Measurements from ENCODE around the gene FARS2.

Gene FARS2

GRCh38 chr6:5599127-5599526 is 337.8 kb downstream of the FARS2 start:
- H3K27ac Mint-ChIP-seq, result no peak overlapping the region
- H3K9me3 Mint-ChIP-seq, result no peaks in the 10 kb centered on the region
- DNase-seq (ENCODE audit: low spot score), result no peak
- H3K36me3 Mint-ChIP-seq (ENCODE audit: low read depth), result no peaks in the 10 kb centered on the region
- H3K27me3 Mint-ChIP-seq (ENCODE audit: low read depth), result no peaks in the 10 kb centered on the region
- H3K4me3 Mint-ChIP-seq, result no peak overlapping the region
- H3K4me1 Mint-ChIP-seq (ENCODE audit: low read depth), result no peaks in the 10 kb centered on the region

- Mint-ChIP-seq H3K9me3 (no peaks in the 10 kb centered on the region), H3K27ac (no peak overlapping the region), H3K36me3 (ENCODE audit: low read depth) (no peaks in the 10 kb centered on the region), H3K4me1 (ENCODE audit: low read depth) (no peaks in the 10 kb centered on the region), H3K4me3 (no peak overlapping the region), H3K27me3 (ENCODE audit: low read depth) (no peaks in the 10 kb centered on the region)
- DNase-seq (ENCODE audit: low spot score), result no peak
These were observed 344.6 kb downstream of the FARS2 start for GRCh38 chr6:5605937-5606336.

- no peak overlapping the region for H3K4me3 Mint-ChIP-seq
- H3K27me3 Mint-ChIP-seq (ENCODE audit: low read depth), result no peaks in the 10 kb centered on the region
- no peaks in the 10 kb centered on the region for H3K4me1 Mint-ChIP-seq (ENCODE audit: low read depth)
- no peak overlapping the region for H3K27ac Mint-ChIP-seq
- H3K9me3 Mint-ChIP-seq, result no peaks in the 10 kb centered on the region
- no peak for DNase-seq (ENCODE audit: low spot score)
- H3K36me3 Mint-ChIP-seq (ENCODE audit: low read depth), result no peaks in the 10 kb centered on the region
These were observed 345.2 kb downstream of the FARS2 start for GRCh38 chr6:5606546-5606945.

- Mint-ChIP-seq H3K27ac (no peak overlapping the region), H3K4me3 (no peak overlapping the region), H3K9me3 (no peaks in the 10 kb centered on the region), H3K36me3 (ENCODE audit: low read depth) (peaks cover 6% of the 10 kb centered on the region), H3K4me1 (ENCODE audit: low read depth) (no peaks in the 10 kb centered on the region), H3K27me3 (ENCODE audit: low read depth) (no peaks in the 10 kb centered on the region)
- DNase-seq (ENCODE audit: low spot score), result no peak
These were observed 349.3 kb downstream of the FARS2 start for GRCh38 chr6:5610640-5611039.

GRCh38 chr6:5617179-5617578 is 355.9 kb downstream of the FARS2 start:
- no peak overlapping the region for H3K4me3 Mint-ChIP-seq
- peaks cover 11% of the 10 kb centered on the region for H3K4me1 Mint-ChIP-seq (ENCODE audit: low read depth)
- H3K27me3 Mint-ChIP-seq (ENCODE audit: low read depth), result no peaks in the 10 kb centered on the region
- no peak overlapping the region for H3K27ac Mint-ChIP-seq
- DNase-seq (ENCODE audit: low spot score), result no peak
- peaks cover 8% of the 10 kb centered on the region for H3K36me3 Mint-ChIP-seq (ENCODE audit: low read depth)
- H3K9me3 Mint-ChIP-seq, result no peaks in the 10 kb centered on the region

GRCh38 chr6:5619249-5619648 is 357.9 kb downstream of the FARS2 start:
- Mint-ChIP-seq H3K36me3 (ENCODE audit: low read depth) (peaks cover 7% of the 10 kb centered on the region), H3K27ac (peak overlapping the region; percentile 62), H3K9me3 (no peaks in the 10 kb centered on the region), H3K4me1 (ENCODE audit: low read depth) (peaks cover 11% of the 10 kb centered on the region), H3K4me3 (no peak overlapping the region), H3K27me3 (ENCODE audit: low read depth) (no peaks in the 10 kb centered on the region)
- DNase-seq (ENCODE audit: low spot score), result peak; percentile 8

- H3K27me3 Mint-ChIP-seq (ENCODE audit: low read depth), result no peaks in the 10 kb centered on the region
- H3K4me3 Mint-ChIP-seq, result no peak overlapping the region
- no peak for DNase-seq (ENCODE audit: low spot score)
- peaks cover 3% of the 10 kb centered on the region for H3K36me3 Mint-ChIP-seq (ENCODE audit: low read depth)
- no peak overlapping the region for H3K27ac Mint-ChIP-seq
- H3K9me3 Mint-ChIP-seq, result no peaks in the 10 kb centered on the region
- peaks cover 22% of the 10 kb centered on the region for H3K4me1 Mint-ChIP-seq (ENCODE audit: low read depth)
These were observed 361.1 kb downstream of the FARS2 start for GRCh38 chr6:5622276-5623005.

GRCh38 chr6:5623769-5624168 is 362.5 kb downstream of the FARS2 start:
- DNase-seq (ENCODE audit: low spot score), result no peak
- H3K27ac Mint-ChIP-seq, result no peak overlapping the region
- no peaks in the 10 kb centered on the region for H3K9me3 Mint-ChIP-seq
- peaks cover 3% of the 10 kb centered on the region for H3K36me3 Mint-ChIP-seq (ENCODE audit: low read depth)
- no peak overlapping the region for H3K4me3 Mint-ChIP-seq
- H3K4me1 Mint-ChIP-seq (ENCODE audit: low read depth), result peaks cover 28% of the 10 kb centered on the region
- H3K27me3 Mint-ChIP-seq (ENCODE audit: low read depth), result no peaks in the 10 kb centered on the region

- Mint-ChIP-seq H3K27me3 (ENCODE audit: low read depth) (no peaks in the 10 kb centered on the region), H3K4me1 (ENCODE audit: low read depth) (peaks cover 25% of the 10 kb centered on the region), H3K27ac (no peak overlapping the region), H3K4me3 (no peak overlapping the region), H3K36me3 (ENCODE audit: low read depth) (peaks cover 3% of the 10 kb centered on the region), H3K9me3 (no peaks in the 10 kb centered on the region)
- no peak for DNase-seq (ENCODE audit: low spot score)
These were observed 362.9 kb downstream of the FARS2 start for GRCh38 chr6:5624256-5624655.

GRCh38 chr6:5626727-5627426 is 365.6 kb downstream of the FARS2 start:
- Mint-ChIP-seq H3K9me3 (no peaks in the 10 kb centered on the region), H3K27ac (peak overlapping the region; percentile 84), H3K4me3 (peak overlapping the region; percentile 66), H3K27me3 (ENCODE audit: low read depth) (no peaks in the 10 kb centered on the region), H3K36me3 (ENCODE audit: low read depth) (no peaks in the 10 kb centered on the region), H3K4me1 (ENCODE audit: low read depth) (peaks cover 17% of the 10 kb centered on the region)
- DNase-seq (ENCODE audit: low spot score), result peak; percentile 40

GRCh38 chr6:5630636-5631035 is 369.3 kb downstream of the FARS2 start:
- H3K4me3 Mint-ChIP-seq, result no peak overlapping the region
- H3K9me3 Mint-ChIP-seq, result no peaks in the 10 kb centered on the region
- no peaks in the 10 kb centered on the region for H3K36me3 Mint-ChIP-seq (ENCODE audit: low read depth)
- H3K27me3 Mint-ChIP-seq (ENCODE audit: low read depth), result no peaks in the 10 kb centered on the region
- H3K27ac Mint-ChIP-seq, result no peak overlapping the region
- no peak for DNase-seq (ENCODE audit: low spot score)
- H3K4me1 Mint-ChIP-seq (ENCODE audit: low read depth), result peaks cover 22% of the 10 kb centered on the region

GRCh38 chr6:5632348-5632935 is 371.1 kb downstream of the FARS2 start:
- DNase-seq (ENCODE audit: low spot score), result no peak
- Mint-ChIP-seq H3K36me3 (ENCODE audit: low read depth) (no peaks in the 10 kb centered on the region), H3K27ac (no peak overlapping the region), H3K4me1 (ENCODE audit: low read depth) (peaks cover 11% of the 10 kb centered on the region), H3K4me3 (no peak overlapping the region), H3K9me3 (no peaks in the 10 kb centered on the region), H3K27me3 (ENCODE audit: low read depth) (no peaks in the 10 kb centered on the region)

- H3K36me3 Mint-ChIP-seq (ENCODE audit: low read depth), result no peaks in the 10 kb centered on the region
- no peak for DNase-seq (ENCODE audit: low spot score)
- no peak overlapping the region for H3K27ac Mint-ChIP-seq
- H3K4me1 Mint-ChIP-seq (ENCODE audit: low read depth), result peaks cover 5% of the 10 kb centered on the region
- H3K27me3 Mint-ChIP-seq (ENCODE audit: low read depth), result no peaks in the 10 kb centered on the region
- no peaks in the 10 kb centered on the region for H3K9me3 Mint-ChIP-seq
- H3K4me3 Mint-ChIP-seq, result no peak overlapping the region
These were observed 373.2 kb downstream of the FARS2 start for GRCh38 chr6:5634525-5634924.

GRCh38 chr6:5636210-5637030 is 375.1 kb downstream of the FARS2 start:
- Mint-ChIP-seq H3K4me1 (ENCODE audit: low read depth) (peaks cover 5% of the 10 kb centered on the region), H3K4me3 (no peak overlapping the region), H3K9me3 (peaks cover 15% of the 10 kb centered on the region), H3K27me3 (ENCODE audit: low read depth) (no peaks in the 10 kb centered on the region), H3K36me3 (ENCODE audit: low read depth) (peaks cover 7% of the 10 kb centered on the region), H3K27ac (no peak overlapping the region)
- no peak for DNase-seq (ENCODE audit: low spot score)
